Retinal pigment epithelial cell (primary cell): Measurements from ENCODE around the gene FAP.

ENCODE experiments used
- DNase-seq: peaks from one replicate; pipeline ENCODE4 v3.0.0-alpha.2; 2010; ENCODE audit warnings: low read depth
- H3K4me3 ChIP-seq: 2 replicates; pipeline ENCODE4 v1.5.1; 2011; ENCODE audit warnings: mild to moderate bottlenecking, low read length, control low read depth, moderate library complexity
- CTCF ChIP-seq: conservative IDR thresholded peaks from 2 replicates; pipeline ENCODE4 v1.5.1; 2011; ENCODE audit warnings: low read depth, low read length, control low read depth, inconsistent platforms

FAP gene

GRCh38 chr2:162243715-162244114 lies 470 bp upstream of the FAP start:
- DNase-seq, result no peak
- no peak for TF ChIP-seq CTCF
- H3K4me3 ChIP-seq, result peak overlapping the region; percentile 44

DNA sequence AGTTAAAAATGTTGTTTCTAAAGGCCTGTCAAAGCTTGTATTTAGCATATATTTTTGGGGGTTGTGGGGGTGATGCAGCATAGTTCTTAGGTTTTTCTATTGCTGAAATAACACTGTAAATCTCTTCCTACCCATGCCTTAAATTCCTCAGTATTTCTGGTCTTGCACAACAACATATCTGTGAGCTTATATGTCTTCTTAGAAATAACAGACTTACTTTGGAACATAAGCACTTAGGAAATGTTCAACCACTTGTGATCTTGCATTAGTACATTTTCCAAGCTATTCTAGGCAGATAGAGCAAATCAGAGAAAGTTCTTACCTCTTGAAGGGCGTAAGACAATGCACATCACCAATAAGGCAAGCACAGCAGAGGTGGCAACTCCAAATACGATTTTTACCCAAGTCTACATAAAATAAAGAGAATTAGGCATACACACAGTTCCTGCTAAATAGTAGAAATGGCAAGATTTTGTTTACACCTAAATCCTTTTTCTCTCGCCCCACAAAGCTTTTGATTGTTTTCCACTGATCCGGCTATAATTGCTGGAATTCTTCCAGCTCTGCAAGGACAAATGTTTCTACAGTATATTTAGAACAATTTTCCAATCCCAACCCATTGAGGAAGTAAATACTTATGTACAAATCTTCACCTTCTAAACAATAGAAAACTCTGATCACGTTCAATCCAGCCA lies 512 bp downstream of the FAP start:
- H3K4me3 ChIP-seq, result peak overlapping the region; percentile 44
- peak; percentile 68 for DNase-seq
- TF ChIP-seq CTCF, result no peak

GRCh38 chr2:162241571-162241970 lies 1.7 kb downstream of the FAP start:
- no peak for TF ChIP-seq CTCF
- DNase-seq, result no peak
- H3K4me3 ChIP-seq, result peak overlapping the region; percentile 44

DNA sequence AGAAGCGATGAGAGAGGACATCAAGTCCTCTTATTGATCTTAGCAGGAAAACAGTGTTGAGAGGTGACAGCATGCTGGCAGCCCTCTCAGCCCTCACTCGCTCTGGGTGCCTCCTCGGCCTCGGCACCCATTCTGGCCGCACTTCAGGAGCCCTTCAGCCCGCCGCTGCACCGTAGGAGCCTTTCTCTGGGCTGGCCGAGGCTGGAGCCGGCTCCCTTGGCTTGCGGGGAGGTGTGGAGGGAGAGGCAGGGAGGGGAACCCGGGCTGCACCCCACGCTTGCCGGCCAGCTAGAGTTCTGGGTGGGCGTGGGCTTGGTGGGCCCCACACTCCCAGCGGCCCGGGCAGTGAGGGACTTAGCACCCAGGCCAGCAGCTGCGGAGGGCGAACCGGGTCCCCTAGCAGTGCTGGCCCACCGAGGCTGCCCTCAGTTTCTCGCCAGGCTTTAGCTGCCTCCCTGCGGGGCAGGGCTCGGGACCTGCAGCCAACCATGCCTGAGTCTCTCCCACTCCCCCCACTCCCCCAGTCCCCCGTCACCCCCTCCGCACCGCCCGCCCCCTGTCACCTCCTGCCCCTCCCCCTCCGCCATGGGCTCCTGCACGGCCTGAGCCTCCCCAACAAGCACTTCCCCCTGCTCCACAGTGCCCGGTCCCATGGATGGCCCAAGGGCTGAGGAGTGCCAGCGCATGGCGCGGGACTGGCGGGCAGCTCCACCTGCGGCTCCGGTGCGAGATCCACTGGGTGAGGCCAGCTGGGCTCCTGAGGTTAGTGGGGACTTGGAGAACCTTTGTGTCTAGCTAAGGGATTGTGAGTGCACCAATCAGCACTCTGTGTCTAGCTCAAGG lies 8.4 kb downstream of the FAP start:
- TF ChIP-seq CTCF, result no peak
- DNase-seq, result no peak
- no peak overlapping the region for H3K4me3 ChIP-seq

- no peak overlapping the region for H3K4me3 ChIP-seq
- DNase-seq, result no peak
- TF ChIP-seq CTCF, result no peak
These were observed 10.0 kb downstream of the FAP start for GRCh38 chr2:162233197-162233596.

GRCh38 chr2:162232671-162233070 lies 10.6 kb downstream of the FAP start:
- H3K4me3 ChIP-seq, result no peak overlapping the region
- no peak for DNase-seq
- TF ChIP-seq CTCF, result no peak

GRCh38 chr2:162232027-162232426 lies 11.2 kb downstream of the FAP start:
- no peak overlapping the region for H3K4me3 ChIP-seq
- no peak for DNase-seq
- TF ChIP-seq CTCF, result no peak
